HepG2 (cell line): ENCODE data around the gene SH3GL1. TPM values are rescaled to one million over a fixed set of nuclear protein-coding genes. Genes with fewer than 3 reads are reported as not detected.

Experiments used
- ATAC-seq: fragments of 200-7000 bp; cut with Tn5 transposase; 3 replicates; pipeline ENCODE4 v1.9.1; 2020; ENCODE audit warnings: mild to moderate bottlenecking, moderate library complexity
- BruUV-seq: library from RNA; stranded (reverse); fragments of 400-500 nt; replicated peaks from 2 replicates; lab custom pipeline; 2021; lab: Mats Ljungman, UMichigan
- CTCF ChIA-PET: fragments of 300-600 bp; formaldehyde crosslinking; extraction: SDS; loops from one replicate; lab custom pipeline; 2021; ENCODE audit warnings: low total read pairs, inconsistent platforms, low intra/inter-chr PET ratio; lab: Yijun Ruan, JAX
- POLR2A ChIA-PET: fragments of 350-600 bp; sonication (Branson Sonifier 250); formaldehyde crosslinking; loops from one replicate; lab custom pipeline; 2020; ENCODE audit warnings: antibody characterized with exemption, inconsistent platforms; lab: Yijun Ruan, JAX
- DNase-seq: peaks from one replicate; pipeline ENCODE4 v3.0.0-alpha.2; 2015; ENCODE audit warnings: low spot score
- FAIRE-seq: peaks from 3 replicates; lab custom pipeline; 2011; peaks lifted over from hg19 to GRCh38; lab: Jason Lieb, UNC
- H2AFZ ChIP-seq: one replicate; pipeline ENCODE4 v1.6.1; 2011; ENCODE audit warnings: low read length, inconsistent platforms
- H3K27ac ChIP-seq: fragments of 300-600 bp; 3 replicates; pipeline ENCODE4 v1.8.0; 2011; ENCODE audit warnings: mixed run types, mild to moderate bottlenecking, mixed read lengths, low read length, inconsistent platforms; ENCODE audit not compliant: insufficient read depth; ENCODE audit errors: extremely low read length
- H3K27me3 ChIP-seq, 2 experiments: fragments of 200-600 bp in 1 of 2; 2 replicates in 1 of 2; 3 replicates in 1 of 2; pipeline versions ENCODE4 v1.6.0 to v1.8.0; 2011; ENCODE audit warnings: low read length in 2 of 2, mild to moderate bottlenecking in 2 of 2, moderate library complexity in 2 of 2, inconsistent platforms in 1 of 2; ENCODE audit not compliant: insufficient read depth in 2 of 2, control insufficient read depth in 1 of 2
- H3K36me3 ChIP-seq, 2 experiments: fragments of 200-600 bp in 1 of 2; replicated peaks in 1 of 2; 2 replicates in 1 of 2; 3 replicates in 1 of 2; pipeline versions ENCODE4 v1.5.1 to v1.8.0; 2011; ENCODE audit warnings: low read length in 2 of 2, inconsistent platforms in 1 of 2; ENCODE audit not compliant: insufficient read depth in 2 of 2, control insufficient read depth in 1 of 2
- H3K4me1 ChIP-seq: 2 replicates; pipeline ENCODE4 v1.5.1; 2012; ENCODE audit warnings: low read length, inconsistent platforms; ENCODE audit not compliant: insufficient read depth
- H3K4me2 ChIP-seq: 2 replicates; pipeline ENCODE4 v1.6.0; 2011; ENCODE audit warnings: low read depth, low read length, inconsistent platforms
- H3K4me3 ChIP-seq, 3 experiments: fragments of 200-600 bp in 1 of 3; sonication (generic), shearing (Covaris generic) in 1 of 3; replicated peaks in 1 of 3; 2 replicates each; pipeline ENCODE4 v1.5.1; 2011 to 2016; ENCODE audit warnings: low read length in 3 of 3, inconsistent platforms in 2 of 3, low read depth in 2 of 3, mild to moderate bottlenecking in 2 of 3, control low read depth in 1 of 3, mixed read lengths in 1 of 3; ENCODE audit not compliant: insufficient read depth in 1 of 3
- H3K79me2 ChIP-seq: one replicate; pipeline ENCODE4 v1.6.1; 2011; ENCODE audit warnings: low read length, inconsistent platforms; ENCODE audit not compliant: insufficient read depth
- H3K9ac ChIP-seq: 2 replicates; pipeline ENCODE4 v1.6.0; 2011; ENCODE audit warnings: mild to moderate bottlenecking, low read depth, low read length, inconsistent platforms; ENCODE audit not compliant: insufficient read depth
- H3K9me3 ChIP-seq: 2 replicates; pipeline ENCODE4 v1.5.1; 2012; ENCODE audit warnings: mild to moderate bottlenecking, low read length
- H4K20me1 ChIP-seq: 2 replicates; pipeline ENCODE4 v1.6.0; 2011; ENCODE audit warnings: inconsistent platforms, mild to moderate bottlenecking, low read length, moderate library complexity; ENCODE audit not compliant: insufficient read depth
- BCL6 ChIP-seq: IDR thresholded peaks from 2 replicates; pipeline ENCODE4 v1.6.1; 2016; ENCODE audit warnings: missing genetic modification reagents, missing compliant biosample characterization
- EHMT2 ChIP-seq: fragments of 200-600 bp; sonication (generic); IDR thresholded peaks from 2 replicates; pipeline ENCODE4 v1.7.0; 2017; ENCODE audit warnings: antibody characterized with exemption, low read depth, low read length, borderline replicate concordance
- HNRNPL ChIP-seq: fragments of 200-400 bp; formaldehyde crosslinking; IDR thresholded peaks from 2 replicates; pipeline ENCODE4 v1.6.1; 2017; ENCODE audit warnings: mild to moderate bottlenecking, low read depth, low read length
- NCOA2 ChIP-seq: sonication (generic); formaldehyde crosslinking; IDR thresholded peaks from 2 replicates; pipeline ENCODE4 v1.8.0; 2022; ENCODE audit warnings: inconsistent platforms
- PLRG1 ChIP-seq: fragments of 450-650 bp; conservative IDR thresholded peaks from 2 replicates; pipeline ENCODE4 v1.6.1; 2016
- RARA ChIP-seq: IDR thresholded peaks from 2 replicates; pipeline ENCODE4 v1.6.1; 2016; ENCODE audit warnings: missing genetic modification reagents, missing compliant biosample characterization
- SMC3 ChIP-seq: IDR thresholded peaks from 2 replicates; pipeline ENCODE4 v1.6.1; 2011; ENCODE audit warnings: low read length, improper control_type of control experiment
- ZNF180 ChIP-seq: sonication (generic); formaldehyde crosslinking; IDR thresholded peaks from 2 replicates; pipeline ENCODE4 v1.4.0; 2020; ENCODE audit warnings: low read depth, missing genetic modification reagents, borderline replicate concordance
- WGBS: methylation state at CpG from one replicate; pipeline ENCODE4 v1.1.6; 2017; ENCODE audit warnings: low lambda C conversion rate; 5-methylcytosine and 5-hydroxymethylcytosine counted together
- in situ Hi-C: cut with HindIII; loops from 2 replicates; pipeline ENCODE4 v1.10.0; 2017; ENCODE audit warnings: low pct_unique_long_range_greater_than_20kb; ENCODE audit not compliant: extremely low pct_ligation_motif_present
- intact Hi-C: fragments of 100-400 bp; cut with micrococcal nuclease; formaldehyde crosslinking; loops from one replicate; pipeline ENCODE4 v1.10.0; 2022; ENCODE audit not compliant: unreplicated experiment
- polyA plus RNA-seq, 8 experiments: library from polyadenylated mRNA; depleted of rRNA in 3 of 8; stranded (reverse) in 7 of 8; unstranded in 1 of 8; fragments of >200 nt; fragmentation: Illumina TruSeq in 4 of 8; extraction: Trizol in 4 of 8; gene quantifications; 2 replicates each; pipeline versions ENCODE4 v1.2.1 to v1.2.3, GENCODE V29; 2011 to 2016; ENCODE audit warnings: low read depth in 4 of 8, missing spikeins in 1 of 8, mixed read lengths in 1 of 8; ENCODE audit not compliant: insufficient read depth in 1 of 8
- total RNA-seq, 5 experiments: library from RNA; depleted of rRNA; stranded (reverse); fragments of >200 nt; fragmentation: Illumina TruSeq; extraction: Trizol; gene quantifications; 2 replicates each; pipeline ENCODE4 v1.2.3, GENCODE V29; 2016; ENCODE audit warnings: low read depth in 1 of 5
- TF ChIP-seq, protein P1 (sequence below): sonication (generic); formaldehyde crosslinking; IDR thresholded peaks from 2 replicates; pipeline ENCODE4 v1.9.0; 2022; ENCODE audit warnings: missing genetic modification reagents, mild to moderate bottlenecking, borderline replicate concordance
- TF ChIP-seq, protein P2 (sequence below): sonication (generic); formaldehyde crosslinking; IDR thresholded peaks from 2 replicates; pipeline ENCODE4 v1.9.0; 2021; ENCODE audit warnings: missing genetic modification reagents, borderline replicate concordance
- TF ChIP-seq, protein P3 (sequence below): IDR thresholded peaks from 2 replicates; pipeline ENCODE4 v1.6.1; 2016; ENCODE audit warnings: mild to moderate bottlenecking
- TF ChIP-seq, protein P4 (sequence below): sonication (generic); formaldehyde crosslinking; IDR thresholded peaks from 2 replicates; pipeline ENCODE4 v1.5.0; 2020; ENCODE audit warnings: mild to moderate bottlenecking, missing genetic modification reagents, moderate library complexity
- TF ChIP-seq, protein P5 (sequence below): sonication (generic); IDR thresholded peaks from 2 replicates; pipeline ENCODE4 v1.6.1; 2016; ENCODE audit warnings: low read depth, borderline replicate concordance

The SH3GL1 gene
- total and polyA plus RNA-seq, 2 of the 13 experiments (the other 11 are each of a cell fraction or from before 2014, with no cell fraction given) = 33.0 to 45.1 TPM

DNA sequence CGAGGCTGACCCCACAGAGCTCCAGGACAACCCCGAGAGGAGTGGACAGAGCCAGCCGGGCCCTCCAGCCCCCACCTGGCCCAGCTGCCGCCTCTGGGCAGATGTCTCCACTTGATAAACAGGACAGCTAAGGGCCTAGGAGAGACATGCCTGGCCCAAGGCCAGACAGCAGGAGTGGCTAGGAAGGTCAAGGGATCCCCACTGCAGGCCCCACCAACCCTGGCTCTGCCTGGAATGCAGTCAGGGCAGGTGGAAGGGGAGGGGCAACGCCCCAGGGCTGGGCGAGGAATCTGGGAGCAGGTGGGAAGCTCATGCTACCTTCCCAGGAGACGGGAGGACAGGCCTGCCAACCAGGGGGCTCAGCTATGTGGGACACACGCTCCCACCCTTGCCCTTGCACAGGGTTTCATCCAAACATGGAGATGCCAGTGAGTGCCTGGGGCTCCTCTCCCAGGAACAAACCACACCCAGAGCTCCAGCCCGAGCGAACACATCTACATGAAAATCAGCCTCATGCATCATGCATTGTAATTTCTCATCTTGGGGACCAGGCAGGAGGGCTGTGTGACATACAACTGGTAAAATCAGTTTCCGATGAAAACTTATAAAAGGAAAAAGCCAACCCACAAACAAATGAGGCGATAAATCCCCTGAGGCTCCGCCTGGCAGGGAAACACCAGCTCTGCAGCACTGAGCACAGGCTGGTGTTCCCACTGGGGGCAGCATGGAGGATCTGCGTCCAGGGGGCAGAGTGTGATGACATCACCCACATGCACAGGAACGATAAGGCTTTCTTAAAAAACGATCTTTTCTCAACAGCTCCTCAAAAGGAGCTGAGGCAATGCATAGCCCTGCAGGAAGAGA is 25.0 kb downstream of the SH3GL1 start:
- Histone ChIP-seq H3K4me3 (peak overlapping the region in 1 of 3 experiments; percentile 53; a peak in 2 of 6 replicates), H2AFZ (no peak overlapping the region), H3K9ac (peak overlapping the region; percentile 74)
- TF ChIP-seq, protein P1, sequence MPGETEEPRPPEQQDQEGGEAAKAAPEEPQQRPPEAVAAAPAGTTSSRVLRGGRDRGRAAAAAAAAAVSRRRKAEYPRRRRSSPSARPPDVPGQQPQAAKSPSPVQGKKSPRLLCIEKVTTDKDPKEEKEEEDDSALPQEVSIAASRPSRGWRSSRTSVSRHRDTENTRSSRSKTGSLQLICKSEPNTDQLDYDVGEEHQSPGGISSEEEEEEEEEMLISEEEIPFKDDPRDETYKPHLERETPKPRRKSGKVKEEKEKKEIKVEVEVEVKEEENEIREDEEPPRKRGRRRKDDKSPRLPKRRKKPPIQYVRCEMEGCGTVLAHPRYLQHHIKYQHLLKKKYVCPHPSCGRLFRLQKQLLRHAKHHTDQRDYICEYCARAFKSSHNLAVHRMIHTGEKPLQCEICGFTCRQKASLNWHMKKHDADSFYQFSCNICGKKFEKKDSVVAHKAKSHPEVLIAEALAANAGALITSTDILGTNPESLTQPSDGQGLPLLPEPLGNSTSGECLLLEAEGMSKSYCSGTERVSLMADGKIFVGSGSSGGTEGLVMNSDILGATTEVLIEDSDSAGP (CRISPR knock-in tag) = 0 out of 2 replicates have a peak, but pooled peaks have one; percentile 11
- TF ChIP-seq RARA (CRISPR knock-in tag) (peak; percentile 60), NCOA2 (CRISPR knock-in tag) (peak; percentile 20; the same call in 1 of the 2 replicates), HNRNPL (0 out of 2 replicates have a peak, but pooled peaks have one; percentile 29), PLRG1 (no peak), ZNF180 (CRISPR knock-in tag) (no peak), SMC3 (0 out of 2 replicates have a peak, but pooled peaks have one; percentile 13), BCL6 (CRISPR knock-in tag) (peak; percentile 44; the same call in 1 of the 2 replicates), EHMT2 (no peak)
- TF ChIP-seq, protein P2, sequence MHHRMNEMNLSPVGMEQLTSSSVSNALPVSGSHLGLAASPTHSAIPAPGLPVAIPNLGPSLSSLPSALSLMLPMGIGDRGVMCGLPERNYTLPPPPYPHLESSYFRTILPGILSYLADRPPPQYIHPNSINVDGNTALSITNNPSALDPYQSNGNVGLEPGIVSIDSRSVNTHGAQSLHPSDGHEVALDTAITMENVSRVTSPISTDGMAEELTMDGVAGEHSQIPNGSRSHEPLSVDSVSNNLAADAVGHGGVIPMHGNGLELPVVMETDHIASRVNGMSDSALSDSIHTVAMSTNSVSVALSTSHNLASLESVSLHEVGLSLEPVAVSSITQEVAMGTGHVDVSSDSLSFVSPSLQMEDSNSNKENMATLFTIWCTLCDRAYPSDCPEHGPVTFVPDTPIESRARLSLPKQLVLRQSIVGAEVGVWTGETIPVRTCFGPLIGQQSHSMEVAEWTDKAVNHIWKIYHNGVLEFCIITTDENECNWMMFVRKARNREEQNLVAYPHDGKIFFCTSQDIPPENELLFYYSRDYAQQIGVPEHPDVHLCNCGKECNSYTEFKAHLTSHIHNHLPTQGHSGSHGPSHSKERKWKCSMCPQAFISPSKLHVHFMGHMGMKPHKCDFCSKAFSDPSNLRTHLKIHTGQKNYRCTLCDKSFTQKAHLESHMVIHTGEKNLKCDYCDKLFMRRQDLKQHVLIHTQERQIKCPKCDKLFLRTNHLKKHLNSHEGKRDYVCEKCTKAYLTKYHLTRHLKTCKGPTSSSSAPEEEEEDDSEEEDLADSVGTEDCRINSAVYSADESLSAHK (CRISPR knock-in tag) = no peak
- TF ChIP-seq, protein P3, sequence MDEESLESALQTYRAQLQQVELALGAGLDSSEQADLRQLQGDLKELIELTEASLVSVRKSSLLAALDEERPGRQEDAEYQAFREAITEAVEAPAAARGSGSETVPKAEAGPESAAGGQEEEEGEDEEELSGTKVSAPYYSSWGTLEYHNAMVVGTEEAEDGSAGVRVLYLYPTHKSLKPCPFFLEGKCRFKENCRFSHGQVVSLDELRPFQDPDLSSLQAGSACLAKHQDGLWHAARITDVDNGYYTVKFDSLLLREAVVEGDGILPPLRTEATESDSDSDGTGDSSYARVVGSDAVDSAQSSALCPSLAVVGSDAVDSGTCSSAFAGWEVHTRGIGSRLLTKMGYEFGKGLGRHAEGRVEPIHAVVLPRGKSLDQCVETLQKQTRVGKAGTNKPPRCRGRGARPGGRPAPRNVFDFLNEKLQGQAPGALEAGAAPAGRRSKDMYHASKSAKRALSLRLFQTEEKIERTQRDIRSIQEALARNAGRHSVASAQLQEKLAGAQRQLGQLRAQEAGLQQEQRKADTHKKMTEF (CRISPR knock-in tag) = peak; percentile 2; the same call in 1 of the 2 replicates
- TF ChIP-seq, protein P4, sequence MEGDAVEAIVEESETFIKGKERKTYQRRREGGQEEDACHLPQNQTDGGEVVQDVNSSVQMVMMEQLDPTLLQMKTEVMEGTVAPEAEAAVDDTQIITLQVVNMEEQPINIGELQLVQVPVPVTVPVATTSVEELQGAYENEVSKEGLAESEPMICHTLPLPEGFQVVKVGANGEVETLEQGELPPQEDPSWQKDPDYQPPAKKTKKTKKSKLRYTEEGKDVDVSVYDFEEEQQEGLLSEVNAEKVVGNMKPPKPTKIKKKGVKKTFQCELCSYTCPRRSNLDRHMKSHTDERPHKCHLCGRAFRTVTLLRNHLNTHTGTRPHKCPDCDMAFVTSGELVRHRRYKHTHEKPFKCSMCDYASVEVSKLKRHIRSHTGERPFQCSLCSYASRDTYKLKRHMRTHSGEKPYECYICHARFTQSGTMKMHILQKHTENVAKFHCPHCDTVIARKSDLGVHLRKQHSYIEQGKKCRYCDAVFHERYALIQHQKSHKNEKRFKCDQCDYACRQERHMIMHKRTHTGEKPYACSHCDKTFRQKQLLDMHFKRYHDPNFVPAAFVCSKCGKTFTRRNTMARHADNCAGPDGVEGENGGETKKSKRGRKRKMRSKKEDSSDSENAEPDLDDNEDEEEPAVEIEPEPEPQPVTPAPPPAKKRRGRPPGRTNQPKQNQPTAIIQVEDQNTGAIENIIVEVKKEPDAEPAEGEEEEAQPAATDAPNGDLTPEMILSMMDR (CRISPR knock-in tag) = peak; percentile 45
- TF ChIP-seq, protein P5, sequence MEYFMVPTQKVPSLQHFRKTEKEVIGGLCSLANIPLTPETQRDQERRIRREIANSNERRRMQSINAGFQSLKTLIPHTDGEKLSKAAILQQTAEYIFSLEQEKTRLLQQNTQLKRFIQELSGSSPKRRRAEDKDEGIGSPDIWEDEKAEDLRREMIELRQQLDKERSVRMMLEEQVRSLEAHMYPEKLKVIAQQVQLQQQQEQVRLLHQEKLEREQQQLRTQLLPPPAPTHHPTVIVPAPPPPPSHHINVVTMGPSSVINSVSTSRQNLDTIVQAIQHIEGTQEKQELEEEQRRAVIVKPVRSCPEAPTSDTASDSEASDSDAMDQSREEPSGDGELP = peak; percentile 49; the same call in 1 of the 2 replicates

More for the DNA sequence above, 25.0 kb downstream of the SH3GL1 start:
- peak; percentile 61 for ATAC-seq
- in situ Hi-C loops = no loop called here
- peaks cover 7 to 26% of the 10 kb centered on the region in 2 experiments; a peak in 4 of 5 replicates for H3K36me3 ChIP-seq
- no peaks in the 10 kb centered on the region for H3K9me3 ChIP-seq
- WGBS = 58% methylated on average over 6 of the region's 16 CpGs
- peaks cover 42% of the 10 kb centered on the region for H3K4me1 ChIP-seq
- peaks cover 73% of the 10 kb centered on the region for H3K79me2 ChIP-seq
- H3K4me2 ChIP-seq = peak overlapping the region; percentile 64
- FAIRE-seq = peak; percentile 26
- DNase-seq = peak; percentile 75
- H4K20me1 ChIP-seq = peaks cover 4% of the 10 kb centered on the region; the same call in 1 of the 2 replicates
- BruUV-seq = no TSS peak
- intact Hi-C loops = no loop called here
- ChIA-PET POLR2A (interaction anchor here (0.9 to 4.8 kb wide), 17 partner anchors 10 to 129 kb away, joined by 3 to 64 read pairs (median 7); partner anchors contain the start of genes CHAF1A, HDGFL2, MPND and YJU2), CTCF (interaction anchor here (3.1 kb wide), 1 partner anchor 25 kb away, joined by 27 read pairs; the partner anchor contains the start of genes CHAF1A and SH3GL1)
- H3K27me3 ChIP-seq = no peaks in the 10 kb centered on the region
- H3K27ac ChIP-seq = peak overlapping the region; percentile 84
